Natural killer cell (primary cell): ENCODE results near the gene OSCP1. TPM values are rescaled to one million over a fixed set of nuclear protein-coding genes. Genes with fewer than 3 reads are reported as not detected.

Source experiments
- ATAC-seq, 3 donors: fragments of 150-1000 bp in 2 of 3; fragments of 200-7000 bp in 1 of 3; cut with Tn5 transposase; 1 replicate in 1 of 3; 2 replicates in 2 of 3; pipeline ENCODE4 v1.10.0; 2021; ENCODE audit warnings: mild to moderate bottlenecking in 2 of 3, moderate library complexity in 2 of 3
- DNase-seq, 2 donors: peaks; one replicate each; pipeline versions ENCODE4 v3.0.0 to v3.0.0-alpha.2; 2013 to 2021; ENCODE audit warnings: mixed read lengths in 1 of 2
- H3K27ac ChIP-seq: one replicate; pipeline ENCODE4 v1.5.1; 2013; ENCODE audit warnings: mild to moderate bottlenecking, low read length
- H3K27me3 ChIP-seq: one replicate; pipeline ENCODE4 v1.6.1; 2013; ENCODE audit warnings: low read length; ENCODE audit not compliant: control insufficient read depth, insufficient read depth
- H3K36me3 ChIP-seq: one replicate; pipeline ENCODE4 v1.6.1; 2013; ENCODE audit warnings: low read length; ENCODE audit not compliant: control insufficient read depth, insufficient read depth
- H3K4me1 ChIP-seq: one replicate; pipeline ENCODE4 v1.6.1; 2013; ENCODE audit warnings: low read length; ENCODE audit not compliant: control insufficient read depth, insufficient read depth
- H3K4me3 ChIP-seq: one replicate; pipeline ENCODE4 v1.5.1; 2013; ENCODE audit warnings: low read length
- H3K9me3 ChIP-seq: one replicate; pipeline ENCODE4 v1.6.1; 2013; ENCODE audit warnings: low read length; ENCODE audit not compliant: control insufficient read depth, insufficient read depth
- H3K27ac Mint-ChIP-seq, 2 donors: one replicate each; pipeline ENCODE4 v1.8.0; 2022; ENCODE audit warnings: mild to moderate bottlenecking in 2 of 2, mixed read lengths in 2 of 2, moderate library complexity in 1 of 2
- H3K27me3 Mint-ChIP-seq, 2 donors: one replicate each; pipeline ENCODE4 v1.8.0; 2022; ENCODE audit warnings: low read depth in 2 of 2, mixed read lengths in 2 of 2
- H3K36me3 Mint-ChIP-seq: one replicate; pipeline ENCODE4 v1.8.0; 2022; ENCODE audit warnings: mixed read lengths
- H3K4me1 Mint-ChIP-seq, 2 donors: one replicate each; pipeline ENCODE4 v1.8.0; 2022; ENCODE audit warnings: mixed read lengths in 2 of 2
- H3K4me3 Mint-ChIP-seq: one replicate; pipeline ENCODE4 v1.8.0; 2022; ENCODE audit warnings: mild to moderate bottlenecking, moderate library complexity, mixed read lengths
- H3K9me3 Mint-ChIP-seq, 2 donors: one replicate each; pipeline ENCODE4 v1.8.0; 2022; ENCODE audit warnings: mixed read lengths in 2 of 2
- CTCF ChIP-seq: fragments of 200-600 bp; IDR thresholded peaks from one replicate; pipeline ENCODE4 v1.8.0; 2022; ENCODE audit warnings: antibody characterized with exemption
- WGBS: methylation state at CpG from one replicate; pipeline ENCODE4 v1.1.7; 2013; ENCODE audit warnings: missing lambda C conversion rate; ENCODE audit not compliant: insufficient coverage; 5-methylcytosine and 5-hydroxymethylcytosine counted together
- intact Hi-C: fragments of 100-400 bp; cut with micrococcal nuclease; formaldehyde crosslinking; loops from one replicate; pipeline ENCODE4 v1.14.2; 2022
- total RNA-seq, 4 donors: library from RNA; stranded (reverse); fragments of 120-200 nt in 1 of 4; gene quantifications; one replicate each; pipeline versions ENCODE4 v1.2.3 to v1.2.4, GENCODE V29; 2013 to 2022

The OSCP1 gene
- total RNA-seq, 3 donors from 2014 or later (not counting 1 experiment from before 2014, with no cell fraction given): 2.3 TPM; not detected in 2

- H3K27ac Mint-ChIP-seq: no peak overlapping the region
- H3K4me1 ChIP-seq: peaks cover 31% of the 10 kb centered on the region
- peak in 2 of 3 donors; percentile 46 to 76 for ATAC-seq
These were observed 36.4 kb upstream of the OSCP1 start for GRCh38 chr1:36486439-36487335.

GRCh38 chr1:36486093-36486438, 35.8 kb upstream of the OSCP1 start:
- intact Hi-C loops: no loop called here
- H3K27ac Mint-ChIP-seq: no peak overlapping the region
- H3K4me1 Mint-ChIP-seq: peaks cover 7 to 10% of the 10 kb centered on the region in 2 donors
- TF ChIP-seq CTCF: no peak
- Histone ChIP-seq H3K36me3 (no peaks in the 10 kb centered on the region), H3K27me3 (no peaks in the 10 kb centered on the region), H3K27ac (peak overlapping the region; percentile 8), H3K9me3 (no peaks in the 10 kb centered on the region), H3K4me1 (peaks cover 36% of the 10 kb centered on the region), H3K4me3 (no peak overlapping the region)
- 87% methylated on average over 1 of the region's 2 CpGs for WGBS
- peaks cover 17 to 26% of the 10 kb centered on the region in 2 donors for H3K27me3 Mint-ChIP-seq
- no peaks in the 10 kb centered on the region for H3K9me3 Mint-ChIP-seq
- no peak for ATAC-seq
- no peaks in the 10 kb centered on the region for H3K36me3 Mint-ChIP-seq
- no peak overlapping the region for H3K4me3 Mint-ChIP-seq
- DNase-seq: no peak

More at GRCh38 chr1:36486439-36487335, 36.4 kb upstream of the OSCP1 start:
- Histone ChIP-seq H3K27ac (peak overlapping the region; percentile 8), H3K36me3 (no peaks in the 10 kb centered on the region), H3K27me3 (no peaks in the 10 kb centered on the region), H3K9me3 (no peaks in the 10 kb centered on the region), H3K4me3 (no peak overlapping the region)
- Mint-ChIP-seq H3K9me3 (no peaks in the 10 kb centered on the region), H3K4me1 (peaks cover 6 to 8% of the 10 kb centered on the region in 2 donors), H3K36me3 (no peaks in the 10 kb centered on the region), H3K4me3 (no peak overlapping the region), H3K27me3 (peaks cover 17 to 25% of the 10 kb centered on the region in 2 donors)
- no peak for DNase-seq
- intact Hi-C loops: no loop called here
- 61% methylated on average over 17 of the region's 17 CpGs for WGBS
- TF ChIP-seq CTCF: no peak

- H3K27ac ChIP-seq: no peak overlapping the region
- ATAC-seq: no peak
- Mint-ChIP-seq H3K27ac (no peak overlapping the region), H3K27me3 (peaks cover 26 to 27% of the 10 kb centered on the region in 2 donors), H3K4me3 (no peak overlapping the region), H3K36me3 (no peaks in the 10 kb centered on the region), H3K9me3 (no peaks in the 10 kb centered on the region), H3K4me1 (peaks cover 7 to 10% of the 10 kb centered on the region in 2 donors)
- H3K36me3 ChIP-seq: no peaks in the 10 kb centered on the region
- H3K4me3 ChIP-seq: no peak overlapping the region
- no peaks in the 10 kb centered on the region for H3K27me3 ChIP-seq
- DNase-seq: no peak
- 88% methylated on average over 2 of the region's 2 CpGs for WGBS
- no peak for TF ChIP-seq CTCF
- intact Hi-C loops: no loop called here
- H3K4me1 ChIP-seq: peaks cover 36% of the 10 kb centered on the region
- no peaks in the 10 kb centered on the region for H3K9me3 ChIP-seq
These were observed 33.8 kb upstream of the OSCP1 start for GRCh38 chr1:36484099-36484498.
